OCI-LY7 (cell line): ENCODE data around the gene ERCC8. TPM values are rescaled to one million over a fixed set of nuclear protein-coding genes. Genes with fewer than 3 reads are reported as not detected.

Experiments
- BruUV-seq: library from RNA; stranded (reverse); fragments of 400-500 nt; replicated peaks from 2 replicates; lab custom pipeline; 2021; lab: Mats Ljungman, UMichigan
- CTCF ChIA-PET: fragments of 300-600 bp; sonication (Branson Sonifier 250); formaldehyde crosslinking; loops from one replicate; lab custom pipeline; 2022; ENCODE audit warnings: antibody characterized with exemption; ENCODE audit not compliant: unreplicated experiment; lab: Charles Lee
- POLR2A ChIA-PET: fragments of 300-600 bp; sonication (Branson Sonifier 250); formaldehyde crosslinking; loops from one replicate; lab custom pipeline; 2022; ENCODE audit warnings: antibody characterized with exemption; lab: Charles Lee
- DNase-seq: peaks from one replicate; pipeline ENCODE4 v3.0.0-alpha.2; 2015; ENCODE audit warnings: low spot score
- H2AFZ ChIP-seq: fragments of 200-600 bp; sonication (generic), shearing (Covaris generic); 2 replicates; pipeline ENCODE4 v1.6.1; 2014; ENCODE audit warnings: mild to moderate bottlenecking, antibody characterized with exemption, low read length, moderate library complexity
- H3K27ac ChIP-seq: fragments of 200-600 bp; sonication (generic); 2 replicates; pipeline ENCODE4 v1.5.1; 2014; ENCODE audit warnings: mixed run types, low read depth, mild to moderate bottlenecking, moderate library complexity, low read length, inconsistent platforms; ENCODE audit not compliant: poor library complexity, severe bottlenecking
- H3K36me3 ChIP-seq: fragments of 200-600 bp; sonication (generic); 2 replicates; pipeline ENCODE4 v1.6.1; 2014; ENCODE audit warnings: mild to moderate bottlenecking, antibody characterized with exemption, low read length, moderate library complexity, mixed read lengths; ENCODE audit not compliant: insufficient read depth
- H3K4me1 ChIP-seq: fragments of 200-600 bp; sonication (generic); 2 replicates; pipeline ENCODE4 v1.5.1; 2014; ENCODE audit warnings: mild to moderate bottlenecking, low read length; ENCODE audit not compliant: insufficient read depth, poor library complexity, severe bottlenecking
- H3K4me2 ChIP-seq: fragments of 200-600 bp; sonication (generic); 2 replicates; pipeline ENCODE4 v1.6.1; 2014; ENCODE audit warnings: mild to moderate bottlenecking, low read length
- H3K4me3 ChIP-seq: fragments of 200-600 bp; sonication (generic); 2 replicates; pipeline ENCODE4 v1.5.1; 2014; ENCODE audit warnings: mild to moderate bottlenecking, low read depth, low read length; ENCODE audit not compliant: poor library complexity, severe bottlenecking
- H3K79me2 ChIP-seq: fragments of 200-600 bp; sonication (generic); 2 replicates; pipeline ENCODE4 v1.6.1; 2016; ENCODE audit warnings: low read depth, mild to moderate bottlenecking, low read length, moderate library complexity, mixed read lengths; ENCODE audit not compliant: insufficient read depth
- H3K9me2 ChIP-seq: fragments of 200-600 bp; sonication (generic); 2 replicates; pipeline ENCODE4 v1.6.1; 2016; ENCODE audit warnings: mild to moderate bottlenecking, low read length, mixed read lengths; ENCODE audit not compliant: insufficient read depth
- H3K9me3 ChIP-seq: fragments of 200-600 bp; sonication (generic); 2 replicates; pipeline ENCODE4 v1.6.1; 2014; ENCODE audit warnings: mild to moderate bottlenecking, mixed run types, low read length, mixed read lengths
- H4K20me1 ChIP-seq: fragments of 200-600 bp; sonication (generic); 2 replicates; pipeline ENCODE4 v1.6.1; 2014; ENCODE audit warnings: mild to moderate bottlenecking, antibody characterized with exemption, low read length, moderate library complexity, mixed read lengths; ENCODE audit not compliant: insufficient read depth
- CTCF ChIP-seq: fragments of 200-600 bp; sonication (generic); conservative IDR thresholded peaks from 2 replicates; pipeline ENCODE4 v1.5.1; 2014; ENCODE audit warnings: mild to moderate bottlenecking, antibody characterized with exemption, low read length, moderate library complexity, mixed read lengths
- EZH2phosphoT487 ChIP-seq: fragments of 200-600 bp; sonication (generic); IDR thresholded peaks from 2 replicates; pipeline ENCODE4 v1.6.1; 2018; ENCODE audit warnings: low read depth, borderline replicate concordance, mild to moderate bottlenecking, mixed run types, antibody characterized with exemption, low read length, moderate library complexity, mixed read lengths
- intact Hi-C: fragments of 100-400 bp; cut with micrococcal nuclease; formaldehyde crosslinking; loops from one replicate; pipeline ENCODE4 v1.10.0; 2022; ENCODE audit not compliant: unreplicated experiment
- total RNA-seq, 2 experiments: library from RNA; depleted of rRNA in 1 of 2; stranded (reverse); fragments of >200 nt in 1 of 2; shearing (Covaris generic) in 1 of 2; gene quantifications; 2 replicates each; pipeline ENCODE4 v1.2.3, GENCODE V29; 2014 to 2022

Gene ERCC8
- total RNA-seq, 2 experiments from 2014 or later = 11.8 to 17.5 TPM

GRCh38 chr5:60852940-60853339 is 91.9 kb downstream of the ERCC8 start:
- Histone ChIP-seq H3K4me2 (no peak overlapping the region), H3K27ac (no peak overlapping the region), H3K79me2 (no peaks in the 10 kb centered on the region), H3K4me3 (no peak overlapping the region), H2AFZ (no peak overlapping the region), H3K36me3 (no peaks in the 10 kb centered on the region), H4K20me1 (no peaks in the 10 kb centered on the region), H3K4me1 (no peaks in the 10 kb centered on the region), H3K9me3 (no peaks in the 10 kb centered on the region), H3K9me2 (no peaks in the 10 kb centered on the region)
- POLR2A ChIA-PET = no interaction called here
- no peak for DNase-seq
- BruUV-seq = no TSS peak
- CTCF ChIA-PET = no interaction called here
- intact Hi-C loops = no loop called here
- TF ChIP-seq EZH2phosphoT487 (no peak), CTCF (no peak)

GRCh38 chr5:60852317-60852716 is 92.6 kb downstream of the ERCC8 start:
- no peaks in the 10 kb centered on the region for H3K9me2 ChIP-seq
- ChIA-PET POLR2A (interaction anchor here (0.7 to 1.2 kb wide), 2 partner anchors 36 to 1133 kb away, joined by 3 read pairs; no protein-coding TSS in a partner anchor), CTCF (no interaction called here)

More at GRCh38 chr5:60852317-60852716, 92.6 kb downstream of the ERCC8 start:
- H3K4me3 ChIP-seq = no peak overlapping the region
- no peaks in the 10 kb centered on the region for H3K4me1 ChIP-seq
- no peaks in the 10 kb centered on the region for H3K9me3 ChIP-seq
- no peak for DNase-seq
- intact Hi-C loops = no loop called here
- H4K20me1 ChIP-seq = no peaks in the 10 kb centered on the region
- H2AFZ ChIP-seq = no peak overlapping the region
- no peak overlapping the region for H3K4me2 ChIP-seq
- no peaks in the 10 kb centered on the region for H3K36me3 ChIP-seq
- no peak overlapping the region for H3K27ac ChIP-seq
- BruUV-seq = no TSS peak
- TF ChIP-seq EZH2phosphoT487 (no peak), CTCF (no peak)
- no peaks in the 10 kb centered on the region for H3K79me2 ChIP-seq
